ENCODE measurements around the gene MTG1.

GRCh38 chr10:133383551-133383950, 10.4 kb upstream of the MTG1 start:
- TF ChIP-seq CTCF (IDR thresholded peaks at IDR 0.05) = no peak
- TF ChIP-seq POLR2A (IDR thresholded peaks at IDR 0.05) = no peak
